ENCODE results near the gene HSD17B8.

HSD17B8 gene

DNA sequence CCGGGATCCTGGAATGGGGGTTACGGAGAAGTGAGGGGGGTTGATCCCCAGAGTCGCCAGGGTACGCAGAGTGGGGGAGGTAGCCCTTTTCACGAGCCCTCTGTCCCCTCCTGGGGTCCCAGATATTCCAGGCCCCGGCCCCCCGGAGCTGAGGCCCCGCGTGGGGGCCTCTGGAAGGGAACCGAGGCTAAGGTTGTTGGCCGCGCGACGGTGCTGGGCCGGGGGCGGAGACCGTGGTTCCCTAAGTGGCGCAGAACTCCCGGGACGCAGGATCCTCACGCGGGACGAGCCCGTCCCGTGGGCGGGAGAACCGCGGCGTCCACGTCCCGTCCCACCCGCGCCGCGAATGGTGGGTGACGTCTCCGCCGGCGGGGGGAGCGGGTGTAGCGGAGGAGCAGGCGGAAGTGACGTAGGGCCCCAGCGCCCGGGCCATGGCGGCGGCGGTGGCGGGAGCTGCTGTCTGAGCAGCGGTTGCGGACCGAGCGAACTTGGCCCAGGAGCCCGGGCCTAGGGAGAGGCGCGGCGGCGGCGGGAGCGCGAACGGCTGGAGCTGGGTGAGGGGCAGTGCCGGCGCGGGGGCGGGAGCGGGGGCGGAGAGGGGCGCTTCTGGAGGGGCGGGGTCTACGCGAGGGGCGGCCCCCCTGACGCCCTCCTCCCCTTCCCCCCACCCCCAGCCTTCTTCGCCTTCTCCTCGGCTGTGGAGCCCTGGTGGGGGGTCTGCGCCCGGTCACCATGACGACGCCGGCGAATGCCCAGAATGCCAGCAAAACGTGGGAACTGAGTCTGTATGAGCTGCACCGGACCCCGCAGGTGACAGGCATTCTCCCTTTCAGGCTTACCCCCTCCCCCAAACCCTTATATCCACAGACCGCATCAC, 3.9 kb downstream of the HSD17B8 start, which contains the start of gene RING1:
Gene RING1 (plus strand): TSS at position 410 of the 877 bp plus-strand sequence. CDS start 323 bp downstream, at position 733.
- TF ChIP-seq, protein P1, sequence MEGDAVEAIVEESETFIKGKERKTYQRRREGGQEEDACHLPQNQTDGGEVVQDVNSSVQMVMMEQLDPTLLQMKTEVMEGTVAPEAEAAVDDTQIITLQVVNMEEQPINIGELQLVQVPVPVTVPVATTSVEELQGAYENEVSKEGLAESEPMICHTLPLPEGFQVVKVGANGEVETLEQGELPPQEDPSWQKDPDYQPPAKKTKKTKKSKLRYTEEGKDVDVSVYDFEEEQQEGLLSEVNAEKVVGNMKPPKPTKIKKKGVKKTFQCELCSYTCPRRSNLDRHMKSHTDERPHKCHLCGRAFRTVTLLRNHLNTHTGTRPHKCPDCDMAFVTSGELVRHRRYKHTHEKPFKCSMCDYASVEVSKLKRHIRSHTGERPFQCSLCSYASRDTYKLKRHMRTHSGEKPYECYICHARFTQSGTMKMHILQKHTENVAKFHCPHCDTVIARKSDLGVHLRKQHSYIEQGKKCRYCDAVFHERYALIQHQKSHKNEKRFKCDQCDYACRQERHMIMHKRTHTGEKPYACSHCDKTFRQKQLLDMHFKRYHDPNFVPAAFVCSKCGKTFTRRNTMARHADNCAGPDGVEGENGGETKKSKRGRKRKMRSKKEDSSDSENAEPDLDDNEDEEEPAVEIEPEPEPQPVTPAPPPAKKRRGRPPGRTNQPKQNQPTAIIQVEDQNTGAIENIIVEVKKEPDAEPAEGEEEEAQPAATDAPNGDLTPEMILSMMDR (IDR thresholded peaks at IDR 0.05; ENCODE audit: low read depth, low read length) = no peak
- Histone ChIP-seq H3K27me3 (peaks cover 5% of the 10 kb centered on the region), H3K4me3 (ENCODE audit: low read depth, low read length) (peak within 1 kb of the TSS; percentile 94), H3K9me3 (no peaks in the 10 kb centered on the region), H3K36me3 (peaks cover 8% of the 10 kb centered on the region), H3K4me1 (no peaks in the 10 kb centered on the region; the same call in 1 of the 2 replicates)
- DNase-seq = peak; percentile 79

DNA sequence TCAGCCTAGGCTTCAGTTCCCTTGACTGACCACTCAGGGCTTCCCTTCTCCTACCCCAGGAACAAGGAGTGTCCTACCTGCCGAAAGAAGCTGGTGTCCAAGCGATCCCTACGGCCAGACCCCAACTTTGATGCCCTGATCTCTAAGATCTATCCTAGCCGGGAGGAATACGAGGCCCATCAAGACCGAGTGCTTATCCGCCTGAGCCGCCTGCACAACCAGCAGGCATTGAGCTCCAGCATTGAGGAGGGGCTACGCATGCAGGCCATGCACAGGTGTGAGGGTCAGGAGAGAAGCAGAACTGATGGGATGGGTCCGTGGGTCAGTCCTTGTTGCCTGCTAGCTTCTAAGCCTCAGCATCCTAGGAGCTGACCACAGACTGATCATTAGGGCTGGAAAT, 5.4 kb downstream of the HSD17B8 start:
- DNase-seq = no peak
- no peaks in the 10 kb centered on the region for H3K9me3 ChIP-seq
- TF ChIP-seq, protein P1 (IDR thresholded peaks at IDR 0.05; ENCODE audit: low read depth, low read length) = no peak
- H3K27me3 ChIP-seq = peaks cover 18% of the 10 kb centered on the region
- H3K4me1 ChIP-seq = no peaks in the 10 kb centered on the region; the same call in 1 of the 2 replicates
- no peaks in the 10 kb centered on the region for H3K36me3 ChIP-seq
- H3K4me3 ChIP-seq (ENCODE audit: low read depth, low read length) = no peak overlapping the region

DNA sequence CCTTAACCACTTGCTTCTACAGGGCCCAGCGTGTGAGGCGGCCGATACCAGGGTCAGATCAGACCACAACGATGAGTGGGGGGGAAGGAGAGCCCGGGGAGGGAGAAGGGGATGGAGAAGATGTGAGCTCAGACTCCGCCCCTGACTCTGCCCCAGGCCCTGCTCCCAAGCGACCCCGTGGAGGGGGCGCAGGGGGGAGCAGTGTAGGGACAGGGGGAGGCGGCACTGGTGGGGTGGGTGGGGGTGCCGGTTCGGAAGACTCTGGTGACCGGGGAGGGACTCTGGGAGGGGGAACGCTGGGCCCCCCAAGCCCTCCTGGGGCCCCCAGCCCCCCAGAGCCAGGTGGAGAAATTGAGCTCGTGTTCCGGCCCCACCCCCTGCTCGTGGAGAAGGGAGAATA, 6.7 kb downstream of the HSD17B8 start:
- H3K27me3 ChIP-seq = peaks cover 18% of the 10 kb centered on the region
- H3K4me3 ChIP-seq (ENCODE audit: low read depth, low read length) = no peak overlapping the region
- TF ChIP-seq, protein P1 (IDR thresholded peaks at IDR 0.05; ENCODE audit: low read depth, low read length) = no peak
- no peak for DNase-seq
- no peaks in the 10 kb centered on the region for H3K36me3 ChIP-seq
- no peaks in the 10 kb centered on the region for H3K4me1 ChIP-seq
- H3K9me3 ChIP-seq = no peaks in the 10 kb centered on the region

DNA sequence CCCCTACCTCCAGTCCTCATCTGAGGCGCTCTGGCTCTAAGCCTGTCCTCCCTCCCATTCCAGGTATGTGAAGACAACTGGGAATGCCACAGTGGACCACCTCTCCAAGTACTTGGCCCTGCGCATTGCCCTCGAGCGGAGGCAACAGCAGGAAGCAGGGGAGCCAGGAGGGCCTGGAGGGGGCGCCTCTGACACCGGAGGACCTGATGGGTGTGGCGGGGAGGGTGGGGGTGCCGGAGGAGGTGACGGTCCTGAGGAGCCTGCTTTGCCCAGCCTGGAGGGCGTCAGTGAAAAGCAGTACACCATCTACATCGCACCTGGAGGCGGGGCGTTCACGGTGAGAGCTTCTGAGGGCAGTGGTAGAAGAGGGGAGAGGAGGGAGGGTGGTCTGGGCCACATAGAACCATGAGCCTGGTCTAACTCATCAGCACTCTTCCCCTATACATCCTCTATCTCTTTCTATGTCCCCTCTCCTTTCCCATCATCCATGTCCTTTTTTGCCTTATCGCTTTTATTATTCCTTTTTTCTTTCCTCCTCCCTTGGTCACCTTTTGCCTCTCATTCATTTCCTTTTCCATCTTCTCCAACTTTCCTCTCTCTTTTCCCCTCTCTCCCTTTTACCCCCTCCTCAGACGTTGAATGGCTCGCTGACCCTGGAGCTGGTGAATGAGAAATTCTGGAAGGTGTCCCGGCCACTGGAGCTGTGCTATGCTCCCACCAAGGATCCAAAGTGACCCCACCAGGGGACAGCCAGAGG, 7.4 kb downstream of the HSD17B8 start:
- DNase-seq = no peak

DNA sequence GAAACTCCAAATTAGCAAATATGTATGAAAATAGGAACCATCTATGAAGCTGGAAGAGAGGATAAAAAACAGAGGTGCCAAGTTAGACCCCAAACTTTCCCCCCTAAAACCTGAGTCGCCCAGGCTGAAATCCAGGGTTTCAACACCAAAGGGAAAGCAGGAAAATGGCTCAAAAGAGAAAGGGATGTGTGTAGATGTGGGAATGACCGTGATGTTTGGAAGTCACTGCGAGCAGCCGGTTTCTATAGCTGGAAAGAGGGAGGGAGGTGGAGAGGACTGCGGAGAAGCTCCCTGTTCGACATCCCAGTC, 8.4 kb downstream of the HSD17B8 start:
- no peak for DNase-seq
- H3K36me3 ChIP-seq = no peaks in the 10 kb centered on the region
- no peaks in the 10 kb centered on the region for H3K4me1 ChIP-seq
- H3K9me3 ChIP-seq = no peaks in the 10 kb centered on the region
- peaks cover 18% of the 10 kb centered on the region for H3K27me3 ChIP-seq
- TF ChIP-seq, protein P1 (IDR thresholded peaks at IDR 0.05; ENCODE audit: low read depth, low read length) = no peak
- peak overlapping the region; percentile 37 for H3K4me3 ChIP-seq (ENCODE audit: low read depth, low read length)

More for the DNA sequence above, 7.4 kb downstream of the HSD17B8 start:
- peaks cover 18% of the 10 kb centered on the region for H3K27me3 ChIP-seq
- no peak overlapping the region for H3K4me3 ChIP-seq (ENCODE audit: low read depth, low read length)
- no peaks in the 10 kb centered on the region for H3K4me1 ChIP-seq
- no peaks in the 10 kb centered on the region for H3K9me3 ChIP-seq
- H3K36me3 ChIP-seq = no peaks in the 10 kb centered on the region
- TF ChIP-seq, protein P1 (IDR thresholded peaks at IDR 0.05; ENCODE audit: low read depth, low read length) = no peak
